NCI-H748 (cell line): ENCODE measurements around the gene SLITRK2.

Source experiments
- DNase-seq: peaks from one replicate; lab custom pipeline; 2025; ENCODE audit not compliant: unreplicated experiment; lab: John Stamatoyannopoulos, UW

SLITRK2 gene

DNA sequence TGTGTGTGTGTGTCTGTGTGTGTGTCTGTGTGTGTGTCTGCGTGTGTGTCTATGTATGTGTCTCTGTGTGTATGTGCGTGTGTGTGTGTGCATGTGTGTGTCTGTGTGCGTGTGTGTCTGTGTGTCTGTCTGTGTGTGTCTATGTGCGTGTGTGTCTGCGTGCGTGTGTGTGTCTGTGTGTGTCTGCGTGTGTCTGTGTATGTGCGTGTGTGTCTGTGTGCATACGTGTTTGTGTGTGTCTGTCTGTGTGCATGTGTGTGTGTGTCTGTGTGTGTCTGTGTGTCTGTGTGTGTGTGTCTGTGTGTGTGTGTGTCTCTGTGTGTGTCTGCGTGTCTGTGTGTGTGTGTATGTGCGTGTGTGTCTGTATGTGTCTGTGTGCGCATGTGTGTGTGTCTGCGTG, 35.6 kb downstream of the SLITRK2 start:
- DNase-seq: no peak

DNA sequence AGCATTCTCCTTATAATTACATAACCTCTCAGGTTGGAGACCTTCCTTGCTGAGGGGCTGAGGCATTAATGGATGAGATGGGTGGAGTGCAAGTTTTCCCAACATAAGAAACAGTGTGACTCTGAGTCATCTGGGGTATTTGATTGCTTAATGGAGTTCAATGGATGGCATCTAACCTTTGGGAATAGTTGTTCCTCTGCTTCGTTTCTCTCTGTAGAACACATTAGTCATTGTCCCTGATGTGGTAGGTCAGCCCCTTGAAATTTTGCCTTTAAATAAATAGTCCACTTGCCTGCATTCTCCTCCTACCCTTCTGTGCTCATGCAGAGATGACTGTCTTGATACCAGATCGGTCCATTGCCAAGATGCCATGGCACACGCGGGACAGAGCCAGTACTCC, 38.6 kb downstream of the SLITRK2 start:
- DNase-seq: no peak

- no peak for DNase-seq
Measured at GRCh38 chrX:145861818-145862217, 44.2 kb downstream of the SLITRK2 start.

DNA sequence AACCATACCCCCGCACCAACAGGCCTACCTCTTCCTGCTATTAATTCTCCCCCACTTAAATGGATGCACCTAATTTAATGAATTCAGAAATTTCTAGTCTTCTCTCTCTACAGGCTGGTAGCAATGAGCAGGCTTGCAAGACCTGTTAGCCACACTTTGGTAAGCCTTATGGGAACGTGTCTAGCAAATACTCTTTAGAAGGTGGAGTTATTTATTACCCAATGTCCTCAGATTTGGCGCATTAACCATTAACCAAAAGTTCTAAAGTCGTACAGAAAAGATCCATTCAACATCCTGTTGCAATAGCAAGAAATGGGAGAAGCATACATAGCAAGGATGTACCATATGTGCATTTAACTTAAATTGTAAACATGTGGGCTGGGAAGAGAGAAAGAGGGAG, 47.5 kb downstream of the SLITRK2 start:
- DNase-seq: no peak
